Fibroblast of skin of abdomen (primary cell): ENCODE measurements around the gene THAP10.
"Not testable (repeated sequence)": the region's sequence is repeated elsewhere in the genome, so short reads cannot be mapped to it uniquely, and the experiment has no call there.

Experiments
- DNase-seq: peaks from one replicate; pipeline ENCODE4 v3.0.0-alpha.2; 2013

THAP10 gene

GRCh38 chr15:70876011-70876410, 16.2 kb downstream of the THAP10 start:
- DNase-seq, result no peak

GRCh38 chr15:70875001-70875782, 17.0 kb downstream of the THAP10 start:
- DNase-seq, result peak; percentile 50

DNA sequence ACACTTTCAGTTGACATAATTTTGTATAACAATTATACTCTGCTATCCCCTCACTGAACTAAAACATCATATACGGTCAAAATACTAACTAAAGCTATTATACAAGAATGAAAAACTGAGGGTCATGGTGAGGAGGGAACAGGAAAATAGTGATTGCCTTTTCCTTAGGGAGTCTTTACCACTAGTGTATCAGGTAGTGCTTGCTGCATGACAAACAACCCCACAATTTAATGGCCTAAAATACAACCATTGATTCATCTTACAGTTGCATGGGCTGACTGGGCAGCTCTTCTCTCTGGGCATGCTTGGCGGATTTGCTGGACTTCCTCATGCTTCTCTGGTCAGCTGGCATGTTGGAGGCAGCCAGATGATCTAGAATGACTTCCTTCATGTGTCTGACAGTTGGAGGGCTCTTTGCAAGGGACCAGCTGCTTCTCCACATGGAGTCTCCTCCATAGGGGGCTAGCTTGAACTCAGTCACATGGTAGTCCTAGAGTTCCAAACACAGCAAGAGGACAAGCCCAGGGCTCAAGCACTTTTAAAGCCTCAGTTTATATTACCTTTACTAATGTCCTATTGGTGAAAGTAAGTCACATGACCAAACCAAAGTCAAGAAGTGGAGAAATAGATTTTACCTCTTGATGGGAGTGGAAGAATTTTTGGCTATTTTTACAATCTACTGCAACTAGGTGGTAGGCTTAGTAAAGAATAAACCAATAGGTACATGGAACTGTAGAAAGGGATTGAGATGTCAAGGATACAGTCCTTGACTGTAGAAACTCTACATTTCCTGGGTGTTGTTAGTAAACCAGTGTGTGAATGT, 18.8 kb downstream of the THAP10 start:
- DNase-seq, result no peak

DNA sequence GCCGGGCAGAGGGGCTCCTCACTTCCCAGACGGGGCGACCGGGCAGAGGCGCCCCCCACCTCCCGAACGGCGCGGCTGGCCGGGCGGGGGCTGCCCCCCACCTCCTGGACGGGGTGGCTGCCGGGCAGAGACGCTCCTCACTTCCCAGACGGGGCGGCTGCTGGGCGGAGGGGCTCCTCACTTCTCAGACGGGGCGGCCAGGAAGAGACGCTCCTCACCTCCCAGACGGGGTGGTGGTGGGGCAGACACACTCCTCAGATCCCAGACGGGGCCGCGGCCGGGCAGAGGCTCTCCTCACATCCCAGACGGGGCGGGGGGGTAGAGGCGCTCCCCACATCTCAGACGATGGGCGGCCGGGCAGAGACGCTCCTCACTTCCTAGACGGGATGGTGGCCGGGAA, 20.7 kb downstream of the THAP10 start:
- not testable (repeated sequence) for DNase-seq

- DNase-seq, result peak; percentile 91
Observed at GRCh38 chr15:70870051-70870450, 22.2 kb downstream of the THAP10 start.

DNA sequence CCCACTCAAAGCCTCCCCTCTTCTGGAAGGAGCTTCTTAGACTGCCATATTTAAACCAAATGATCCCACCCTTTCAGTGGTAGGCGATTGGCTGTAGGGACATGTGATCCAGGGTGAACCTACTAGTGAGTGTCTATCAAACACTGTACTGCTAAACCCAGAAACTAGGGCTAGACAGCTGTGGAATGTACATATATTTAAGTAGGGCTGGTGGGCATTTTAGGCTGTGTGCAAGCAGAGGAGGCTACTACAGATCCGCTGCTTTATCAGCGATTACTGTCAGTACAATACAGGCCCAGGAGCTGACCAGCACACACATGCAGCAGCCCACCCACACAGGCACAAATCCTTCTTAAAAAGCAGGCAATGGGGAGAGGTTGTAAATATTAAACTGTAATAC, 22.9 kb downstream of the THAP10 start:
- DNase-seq, result no peak

DNA sequence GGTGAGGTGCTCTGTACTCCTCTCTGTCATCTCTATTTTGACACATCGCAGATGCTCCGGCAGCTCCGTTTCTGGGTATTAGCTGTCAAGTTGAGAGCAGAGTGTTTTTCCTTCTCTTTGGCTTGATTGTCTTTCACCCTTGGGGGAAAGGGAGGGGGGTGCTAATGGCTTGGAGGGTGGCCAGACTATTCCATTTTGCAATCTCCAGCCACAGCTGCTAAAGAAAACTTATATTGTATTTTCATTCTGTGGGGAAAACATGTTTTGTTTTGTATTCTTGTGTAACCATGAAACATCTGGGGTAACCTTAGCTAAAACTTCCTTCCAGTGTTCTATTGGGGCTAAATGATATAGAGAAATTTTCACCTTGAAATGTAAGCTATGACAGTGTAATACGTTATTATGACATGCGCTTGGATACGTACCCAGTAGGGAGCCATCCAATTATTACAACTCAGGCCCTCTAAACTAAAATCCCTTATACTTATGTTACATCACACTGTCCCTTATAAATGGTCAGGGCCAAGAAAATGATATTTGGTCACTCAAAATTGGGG, 24.2 kb downstream of the THAP10 start:
- DNase-seq, result peak; percentile 84

DNA sequence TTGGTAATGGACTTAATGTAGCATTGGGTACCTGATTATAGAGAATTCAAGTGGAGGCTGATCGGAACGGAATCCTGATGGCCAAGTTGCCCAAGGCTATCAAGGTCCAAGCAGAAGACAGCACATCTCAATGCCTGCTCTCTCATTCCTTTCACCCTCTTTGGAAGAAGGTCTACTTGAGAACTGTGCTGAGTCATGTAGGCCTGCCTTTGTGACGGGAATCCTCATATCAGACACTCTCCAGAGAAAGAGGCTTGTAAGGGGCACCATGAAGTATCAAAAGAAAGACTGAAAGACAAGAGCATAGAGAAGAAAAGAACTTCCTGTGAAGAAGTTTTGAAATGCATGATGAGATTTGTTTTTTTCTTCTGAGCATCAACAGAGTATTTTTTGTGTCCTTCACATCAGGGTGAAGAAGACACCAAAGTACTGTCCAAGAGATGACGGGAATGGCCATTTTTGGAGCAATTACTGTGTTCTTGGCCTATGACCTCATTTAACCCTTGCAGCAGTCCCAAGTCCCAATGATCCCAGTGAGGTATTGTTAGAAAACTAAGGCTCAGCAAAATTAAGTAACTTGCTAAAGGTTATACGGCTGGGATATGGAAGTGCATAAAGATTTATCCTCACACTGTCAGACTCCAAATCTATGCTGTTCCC, 25.1 kb downstream of the THAP10 start:
- DNase-seq, result no peak

GRCh38 chr15:70863450-70864218, 28.6 kb downstream of the THAP10 start:
- peak; percentile 88 for DNase-seq

DNA sequence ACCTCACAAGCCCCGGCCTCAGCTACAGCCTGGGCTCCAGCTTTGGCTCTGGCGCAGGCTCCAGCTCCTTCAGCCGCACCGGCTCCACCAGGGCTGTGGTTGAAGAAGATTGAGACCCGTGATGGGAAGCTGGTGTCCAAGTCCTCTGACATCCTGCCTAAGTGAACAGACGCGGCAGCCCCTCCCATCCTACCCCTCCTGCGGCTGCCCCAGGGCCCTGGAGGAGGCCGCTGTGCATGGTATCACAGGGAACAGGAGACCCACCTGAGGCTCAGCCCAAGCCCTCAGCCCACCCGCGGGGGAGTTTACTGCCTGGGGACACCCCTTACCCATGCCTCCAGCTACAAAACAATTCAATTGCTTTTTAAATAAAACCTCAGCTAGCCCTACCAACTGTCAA, 32.2 kb downstream of the THAP10 start:
- no peak for DNase-seq

DNA sequence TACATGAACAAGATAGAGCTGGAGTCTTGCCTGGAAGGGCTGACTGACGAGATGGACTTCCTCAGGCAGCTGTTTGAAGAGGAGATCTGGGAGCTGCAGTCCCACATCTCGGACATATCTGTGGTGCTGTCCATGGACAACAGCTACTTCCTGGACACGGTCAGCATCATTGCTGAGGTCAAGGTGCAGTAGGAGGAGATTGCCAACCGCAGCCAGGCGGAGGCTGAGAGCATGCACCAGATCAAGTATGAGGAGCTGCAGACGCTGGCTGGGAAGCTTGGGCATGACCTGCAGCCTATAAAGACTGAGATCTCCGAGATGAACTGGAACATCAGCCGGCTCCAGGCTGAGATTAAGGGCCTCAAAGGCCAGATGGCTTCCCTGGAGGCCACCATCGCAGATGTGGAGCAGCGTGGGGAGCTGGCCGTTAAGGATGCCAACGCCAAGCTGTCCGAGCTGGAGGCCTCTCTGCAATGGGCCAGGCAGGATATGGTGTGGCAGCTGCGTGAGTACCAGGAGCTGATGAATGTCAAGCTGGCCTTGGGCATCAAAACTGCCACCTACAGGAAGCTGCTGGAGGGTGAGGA, 32.8 kb downstream of the THAP10 start:
- DNase-seq, result no peak

GRCh38 chr15:70858614-70859321, 33.5 kb downstream of the THAP10 start:
- DNase-seq, result not testable (repeated sequence)

GRCh38 chr15:70857562-70858285, 34.5 kb downstream of the THAP10 start:
- peak; percentile 74 for DNase-seq

GRCh38 chr15:70856884-70857561, 35.2 kb downstream of the THAP10 start:
- DNase-seq, result peak; percentile 100

DNA sequence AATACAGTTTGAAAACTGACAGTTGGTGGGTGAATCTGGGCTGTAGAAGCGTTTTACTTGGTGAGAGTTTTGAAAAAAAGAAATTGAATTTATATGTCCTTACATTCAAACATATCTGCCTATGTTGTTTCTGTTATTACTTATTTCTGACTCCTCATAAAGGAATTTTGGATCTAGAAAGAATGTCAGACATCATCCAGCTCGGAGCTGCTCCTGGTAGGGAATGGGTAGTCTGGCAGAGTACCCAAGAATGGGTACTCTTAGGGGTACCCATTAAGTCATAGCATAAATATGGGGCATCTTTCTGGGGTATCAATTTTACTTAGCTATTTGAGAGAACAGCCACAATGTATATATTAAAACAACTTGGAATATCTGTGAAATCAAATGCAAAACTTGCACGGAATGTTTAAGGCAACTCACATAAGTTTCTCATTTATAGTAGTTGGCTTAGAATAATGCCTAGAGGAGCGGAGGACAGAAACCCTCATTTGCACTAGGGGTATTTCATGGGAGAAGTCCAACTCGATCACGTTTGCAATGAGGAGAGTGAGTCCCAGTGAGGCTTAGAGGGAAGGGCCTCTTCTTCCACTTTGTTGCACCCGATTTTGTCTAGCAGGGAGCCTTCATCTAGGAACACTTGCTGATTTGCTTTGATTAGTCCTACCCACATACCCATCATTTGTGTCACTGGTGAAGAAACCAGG, 35.9 kb downstream of the THAP10 start:
- DNase-seq, result peak; percentile 82

DNA sequence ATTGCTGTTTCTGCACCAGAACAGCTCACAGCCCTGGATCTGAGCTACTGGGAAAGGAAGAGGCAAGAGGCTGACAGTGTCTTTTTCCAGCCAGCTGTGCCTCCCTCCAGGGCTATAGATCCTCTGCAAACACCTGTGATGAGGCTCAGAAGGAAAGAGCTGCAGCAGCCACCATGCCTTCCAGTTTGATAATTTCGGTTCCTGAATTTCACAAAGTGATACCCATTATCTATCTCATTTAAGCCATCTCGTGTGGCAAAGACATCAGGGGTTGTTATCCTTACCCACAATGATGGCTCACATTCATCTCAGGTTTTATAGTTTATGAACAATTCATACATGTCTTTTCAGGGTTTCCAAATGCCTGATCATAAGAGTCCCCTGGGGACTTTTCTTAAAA, 36.5 kb downstream of the THAP10 start:
- no peak for DNase-seq

GRCh38 chr15:70854666-70854976, 37.6 kb downstream of the THAP10 start:
- DNase-seq, result peak; percentile 63

DNA sequence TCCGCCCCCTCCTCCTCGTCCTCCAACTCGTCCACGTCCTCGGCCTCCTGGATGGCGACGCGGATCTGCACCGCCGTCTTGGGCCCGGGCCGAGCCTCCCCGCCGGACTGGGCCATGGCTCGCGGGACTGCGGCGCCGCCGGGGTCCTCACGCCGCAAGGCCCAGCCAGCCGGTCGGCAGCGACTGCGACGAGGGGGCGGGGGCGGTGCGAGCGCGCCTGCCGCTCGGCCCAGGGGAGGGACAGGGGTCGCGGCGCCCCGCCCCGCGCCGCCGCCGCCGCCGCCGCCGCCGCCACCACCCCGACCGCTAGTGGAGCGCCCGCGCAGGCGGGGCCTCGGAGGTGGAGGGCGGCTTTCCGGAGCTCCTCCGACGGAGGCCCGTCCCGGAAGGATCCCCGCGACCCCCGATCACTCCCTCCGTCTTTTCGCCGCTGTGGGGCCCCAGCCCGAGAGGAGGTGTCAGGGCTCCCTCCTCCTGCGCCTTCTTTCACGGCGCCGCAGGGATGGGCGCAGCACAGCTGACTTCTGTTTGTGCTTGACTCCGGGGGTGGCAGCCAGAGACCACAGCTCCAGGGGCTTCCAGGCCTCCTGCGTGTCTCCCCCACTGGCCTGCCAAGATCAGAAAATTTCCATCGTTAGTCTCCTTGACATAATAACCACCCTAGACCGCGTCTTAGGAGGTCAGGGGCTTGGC, 38.1 kb downstream of the THAP10 start, which contains the start of gene LARP6:
Gene LARP6 (minus strand): TSS at position 185 of the 693 bp plus-strand sequence. CDS start 69 bp downstream, at position 116.
- peak; percentile 69 for DNase-seq
